Activated T-cell treated with anti-CD3 and anti-CD28 coated beads, Interleukin-2, amount 50 U/mL, for 1 hour (primary cell): ENCODE measurements around the gene ADAM10.

Source experiments
- DNase-seq: peaks from one replicate; pipeline ENCODE4 v3.0.0-alpha.2; 2020

The ADAM10 gene

GRCh38 chr15:58755956-58756355 is 6.4 kb upstream of the ADAM10 start:
- DNase-seq, result no peak

GRCh38 chr15:58755350-58755749 is 5.8 kb upstream of the ADAM10 start:
- DNase-seq, result no peak

GRCh38 chr15:58752716-58753115 is 3.2 kb upstream of the ADAM10 start:
- no peak for DNase-seq

GRCh38 chr15:58748852-58749531 is 515 bp downstream of the ADAM10 start:
- peak; percentile 59 for DNase-seq

DNA sequence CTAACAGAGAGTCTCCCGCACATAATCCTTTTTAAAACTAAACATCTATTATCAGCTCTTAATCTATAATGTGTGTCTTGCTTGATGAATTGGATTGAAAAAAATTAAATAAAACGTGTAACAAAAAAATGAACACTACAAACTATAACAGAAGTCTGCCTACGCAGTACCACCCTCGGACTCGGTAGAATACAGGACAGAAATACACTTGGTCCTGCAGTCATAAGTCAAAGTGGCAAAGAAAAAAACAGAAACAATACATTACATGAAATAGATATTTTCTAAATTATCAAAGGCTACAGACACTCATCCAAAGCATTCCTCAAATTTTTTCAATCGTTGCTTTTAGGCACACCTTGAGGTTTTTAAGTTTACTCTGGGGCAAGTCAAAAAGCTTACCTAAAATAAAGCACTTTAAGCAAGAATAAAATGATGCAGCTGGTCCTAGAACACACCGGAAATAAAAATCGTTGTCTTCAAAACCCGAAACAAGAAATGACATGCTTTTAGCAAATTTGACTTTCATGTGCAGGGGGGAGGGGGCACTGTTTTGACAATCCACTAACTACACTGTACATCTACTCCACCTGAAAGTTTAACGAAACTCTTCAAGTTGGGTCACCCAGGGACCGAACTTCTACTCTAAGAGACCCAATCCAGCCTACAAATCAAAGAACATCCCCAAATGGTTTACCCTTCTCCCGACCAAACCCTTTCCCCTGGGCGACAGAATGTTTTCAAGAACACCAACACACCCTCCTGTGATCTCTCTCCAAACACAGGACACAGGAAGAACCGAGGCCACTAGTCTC is 1.3 kb downstream of the ADAM10 start:
- DNase-seq, result no peak

DNA sequence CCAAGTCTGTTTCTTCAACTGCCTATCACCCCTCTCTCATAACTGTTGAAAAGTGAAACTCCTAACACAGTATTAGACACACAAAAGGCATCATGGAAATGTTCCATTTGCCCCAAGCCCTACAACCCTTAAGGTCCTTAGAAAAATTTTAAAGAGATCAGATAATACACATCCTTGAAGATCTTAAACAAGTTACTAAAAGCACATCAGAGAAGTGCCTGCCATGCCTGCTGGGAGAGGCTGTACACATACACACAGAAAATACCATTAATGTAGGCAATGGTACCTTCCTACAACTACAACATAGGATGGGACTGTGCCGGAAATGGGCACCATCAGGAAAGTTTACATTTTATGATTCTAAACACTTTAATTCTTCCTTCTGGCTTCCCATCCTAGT is 3.3 kb downstream of the ADAM10 start:
- no peak for DNase-seq

GRCh38 chr15:58742819-58743502 is 6.5 kb downstream of the ADAM10 start:
- DNase-seq, result no peak

DNA sequence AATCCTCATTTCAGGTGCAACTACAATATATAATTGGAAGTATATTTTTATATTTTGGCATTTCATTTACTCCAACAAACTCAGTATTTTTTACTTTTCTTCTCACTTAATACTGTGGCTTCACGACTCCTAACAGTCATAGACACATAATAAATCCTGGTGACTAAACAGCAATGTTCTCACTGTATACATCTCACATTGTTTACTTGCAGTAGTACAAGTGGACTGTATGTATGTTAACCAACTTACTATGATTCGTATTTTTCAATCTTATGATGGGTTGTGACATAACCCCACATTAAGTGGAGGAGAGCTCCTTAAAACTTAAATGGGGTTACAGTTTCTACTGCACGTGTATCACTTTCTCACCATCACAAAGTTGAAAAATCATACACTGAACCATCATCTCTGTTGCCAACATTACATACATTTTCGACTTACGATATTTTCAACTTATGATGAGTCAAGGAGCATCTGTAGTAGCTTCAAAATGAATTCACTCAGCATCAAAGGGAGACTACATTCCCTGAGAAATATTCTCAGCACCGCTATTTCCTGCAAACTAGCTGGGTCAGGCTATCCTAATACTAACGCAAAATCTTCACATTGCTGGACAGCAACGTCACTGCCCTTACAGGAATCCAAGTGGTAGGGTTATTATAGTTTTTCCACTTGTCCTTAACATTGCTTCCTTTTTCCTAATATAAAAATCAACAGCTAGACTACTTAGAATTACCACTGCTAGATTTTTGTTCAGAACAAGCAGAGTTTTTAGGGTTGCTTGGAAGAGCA is 7.3 kb downstream of the ADAM10 start:
- no peak for DNase-seq

DNA sequence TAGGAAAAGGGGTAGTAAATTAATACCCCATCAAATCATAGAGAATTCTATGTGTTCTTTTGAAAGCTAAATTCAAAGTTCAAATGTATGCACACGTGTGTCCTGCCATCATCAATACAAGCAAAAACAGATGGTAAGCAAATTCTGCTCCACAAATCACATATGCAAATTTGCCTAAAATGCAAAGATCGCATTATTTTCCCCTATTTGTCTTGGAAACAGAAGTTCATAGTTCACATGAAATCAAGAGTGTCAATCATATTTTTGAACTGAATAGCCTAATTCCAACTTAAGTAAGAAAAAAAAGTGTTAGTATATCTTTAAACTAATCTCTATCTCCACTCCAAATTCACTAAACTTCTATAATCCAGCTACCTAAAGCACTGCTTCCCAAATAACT is 8.5 kb downstream of the ADAM10 start:
- DNase-seq, result no peak

DNA sequence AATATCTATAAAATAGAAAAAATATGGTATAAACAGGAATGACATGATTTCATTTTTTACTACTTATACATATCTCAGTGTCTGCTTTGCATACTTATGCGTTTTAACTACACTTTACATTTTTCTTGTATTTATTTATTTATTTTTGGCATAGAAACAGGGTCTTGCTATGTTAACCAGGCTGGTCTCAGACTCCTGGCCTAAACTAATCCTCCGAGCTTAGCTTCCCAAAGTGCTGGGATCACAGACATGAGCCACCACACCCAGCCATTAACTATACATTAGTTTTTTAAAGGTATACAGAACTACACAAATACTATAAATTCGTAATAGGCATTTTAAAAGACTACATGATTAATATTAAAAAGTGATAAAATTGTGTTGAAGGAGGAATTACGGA is 9.1 kb downstream of the ADAM10 start:
- DNase-seq, result no peak

DNA sequence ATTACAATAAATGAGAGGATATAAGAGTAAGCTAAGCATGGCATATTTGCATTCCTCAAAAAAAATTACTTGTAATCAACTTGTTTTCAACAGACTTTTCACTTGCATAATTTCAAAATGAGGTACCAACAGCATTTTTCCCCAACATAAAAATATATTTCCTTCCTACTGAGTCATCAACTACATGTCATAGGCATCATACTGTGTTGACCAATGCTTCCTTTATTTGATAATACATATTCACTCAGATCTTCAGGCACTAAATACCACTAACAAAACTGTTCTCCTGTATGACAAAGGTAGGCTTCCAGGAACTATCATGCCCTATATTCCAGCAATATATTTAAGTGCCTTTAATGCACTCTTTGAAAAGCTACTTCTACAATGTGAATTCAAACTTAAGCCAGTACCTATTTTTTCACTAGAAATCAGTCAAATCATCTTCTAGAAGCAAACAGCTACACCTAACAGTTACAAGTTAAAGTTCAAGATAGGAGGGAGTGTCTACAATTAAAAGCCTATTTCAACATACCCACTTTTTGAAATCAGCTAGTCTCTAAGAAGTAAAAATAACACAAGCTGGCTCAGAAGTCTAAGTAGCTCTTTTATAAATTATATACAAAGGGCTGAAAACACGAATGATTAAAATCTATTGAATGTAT is 11.3 kb downstream of the ADAM10 start:
- no peak for DNase-seq

- no peak for DNase-seq
Observed at GRCh38 chr15:58737298-58737697, 12.2 kb downstream of the ADAM10 start.

- no peak for DNase-seq
Observed at GRCh38 chr15:58736018-58736643, 13.4 kb downstream of the ADAM10 start.

GRCh38 chr15:58734859-58735258 is 14.6 kb downstream of the ADAM10 start:
- DNase-seq, result no peak

DNA sequence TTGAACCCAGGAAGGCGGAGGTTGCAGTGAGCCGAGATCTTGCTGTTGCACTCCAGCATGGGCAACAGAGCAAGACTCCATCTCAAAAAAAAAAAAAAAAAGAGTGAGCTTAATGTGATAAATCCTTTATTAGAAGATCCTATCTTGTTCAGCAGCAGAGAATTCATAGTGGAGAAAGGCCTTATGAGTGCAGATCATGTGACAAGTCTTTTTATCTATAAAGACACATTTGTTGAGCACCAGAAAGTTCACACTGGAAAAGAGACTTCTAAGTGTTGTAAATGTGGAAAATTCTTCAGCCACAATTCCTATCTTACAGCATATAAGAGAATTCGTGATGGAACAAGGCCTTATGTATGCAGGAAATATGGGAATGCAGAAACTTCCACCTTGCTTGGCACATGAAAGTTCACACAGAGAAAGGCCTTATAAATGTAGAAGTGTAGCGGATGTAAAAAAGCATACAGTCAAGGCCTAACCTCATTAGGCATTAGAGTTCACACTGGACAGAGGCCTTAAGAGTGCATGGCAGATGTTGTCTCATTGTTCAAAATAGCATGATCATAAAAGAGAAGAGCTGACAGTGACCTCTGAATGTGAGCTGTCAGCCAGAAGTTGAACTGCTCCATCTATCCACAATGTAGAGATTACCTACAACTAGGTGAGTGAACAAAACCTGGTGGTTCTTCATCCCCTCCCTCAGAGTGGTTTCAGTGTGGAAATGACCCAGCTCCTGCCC is 16.7 kb downstream of the ADAM10 start:
- no peak for DNase-seq

DNA sequence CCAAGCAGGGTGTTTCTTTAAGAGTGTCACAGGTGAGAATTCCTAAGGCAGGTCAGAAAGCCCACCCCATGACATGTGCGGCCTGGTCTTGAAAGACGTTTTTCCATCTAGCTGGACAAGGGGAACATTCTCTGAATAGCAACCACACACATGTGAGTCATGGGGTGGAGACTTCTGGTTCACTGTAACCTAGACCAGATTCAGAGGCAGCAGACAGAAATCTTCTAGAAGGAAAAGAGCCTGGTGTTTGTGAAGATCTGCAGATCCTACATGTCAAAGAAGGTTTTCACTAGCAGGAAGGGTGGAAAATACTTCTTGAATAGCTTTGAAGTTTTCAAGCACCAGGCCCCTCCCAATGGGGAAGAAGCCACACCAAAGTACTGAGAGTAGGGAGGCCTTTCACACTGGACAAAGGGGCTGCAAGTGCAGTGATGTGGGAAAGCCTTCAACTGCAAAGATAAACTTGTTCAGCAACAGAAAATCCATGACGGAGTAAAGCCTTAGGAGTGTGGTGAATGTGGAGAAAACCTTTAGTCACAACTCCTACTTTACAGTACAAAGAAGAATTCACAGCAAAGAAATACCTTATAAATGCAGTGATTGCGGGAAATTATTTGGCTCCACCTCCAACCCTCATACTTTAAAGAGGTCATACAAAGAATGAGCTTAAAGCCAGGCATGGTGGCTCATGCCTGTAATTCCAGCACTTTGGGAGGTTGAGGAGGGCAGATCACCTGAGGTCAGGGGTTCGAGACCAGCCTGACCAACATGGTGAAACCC is 17.6 kb downstream of the ADAM10 start:
- no peak for DNase-seq

- no peak for DNase-seq
Observed at GRCh38 chr15:58726867-58727266, 22.6 kb downstream of the ADAM10 start.

DNA sequence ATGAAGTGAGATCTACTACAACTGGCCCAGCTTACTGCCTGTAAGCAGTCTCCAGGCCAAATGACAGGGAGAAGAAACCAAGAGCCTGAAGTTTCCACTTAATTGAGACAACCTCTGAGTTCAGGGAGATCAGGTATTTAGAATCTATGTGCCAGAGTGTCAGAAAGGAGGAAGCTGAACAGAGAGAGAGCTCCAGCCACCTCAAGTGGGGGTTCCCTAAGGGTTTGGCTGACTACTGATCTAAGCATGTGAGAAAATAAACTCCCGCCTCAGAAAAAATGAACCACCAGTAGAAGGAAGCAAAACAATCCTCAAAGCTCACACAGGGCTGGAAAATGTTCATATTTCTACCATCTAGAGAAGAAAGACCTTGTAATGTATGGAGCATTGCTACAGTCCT is 25.0 kb downstream of the ADAM10 start:
- no peak for DNase-seq

GRCh38 chr15:58717357-58717756 is 32.1 kb downstream of the ADAM10 start:
- no peak for DNase-seq

- no peak for DNase-seq
Observed at GRCh38 chr15:58716027-58716426, 33.5 kb downstream of the ADAM10 start.
